CMK (cell line): ENCODE results near the gene IMMP2L.

ENCODE experiments used
- DNase-seq: peaks from one replicate; pipeline ENCODE4 v3.0.0-alpha.2; 2010; ENCODE audit warnings: low read depth

IMMP2L gene

DNA sequence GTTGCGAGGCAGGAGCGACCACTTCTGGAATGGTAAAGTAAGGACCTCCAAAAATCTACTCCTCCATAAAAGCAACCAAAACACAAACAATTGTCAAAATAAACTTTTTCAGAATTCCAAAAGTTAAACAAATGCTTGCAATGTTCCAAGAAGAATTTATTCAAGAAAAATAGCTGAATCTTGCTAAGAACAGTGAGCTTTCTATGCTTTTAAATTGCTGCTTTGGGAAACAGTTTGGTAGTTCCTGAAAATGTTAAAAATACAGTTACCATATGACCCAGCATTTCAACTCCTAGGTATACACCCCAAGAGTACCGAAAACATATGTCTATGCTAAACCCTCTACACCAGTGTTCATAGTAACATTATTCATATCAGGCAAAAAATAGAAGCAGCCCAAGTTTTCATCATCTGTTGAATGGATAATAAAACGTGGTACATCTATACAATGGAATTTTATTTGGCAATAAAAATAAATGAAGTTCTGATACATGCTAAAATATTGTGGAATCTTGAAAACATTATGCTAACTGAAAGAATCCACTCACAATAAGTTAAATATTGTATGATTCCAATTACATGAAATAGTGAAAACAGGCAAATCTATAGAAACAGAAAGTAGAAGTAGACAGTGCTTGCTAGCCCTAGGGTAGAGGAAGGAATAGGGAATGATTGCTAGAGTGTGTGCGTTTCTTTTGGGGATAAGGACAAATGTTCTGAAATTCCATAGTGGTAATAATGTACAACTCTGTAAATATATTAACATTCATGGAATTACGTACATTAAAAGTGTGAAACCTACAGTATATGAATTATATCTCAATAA is 414.4 kb downstream of the IMMP2L start:
- DNase-seq: no peak

DNA sequence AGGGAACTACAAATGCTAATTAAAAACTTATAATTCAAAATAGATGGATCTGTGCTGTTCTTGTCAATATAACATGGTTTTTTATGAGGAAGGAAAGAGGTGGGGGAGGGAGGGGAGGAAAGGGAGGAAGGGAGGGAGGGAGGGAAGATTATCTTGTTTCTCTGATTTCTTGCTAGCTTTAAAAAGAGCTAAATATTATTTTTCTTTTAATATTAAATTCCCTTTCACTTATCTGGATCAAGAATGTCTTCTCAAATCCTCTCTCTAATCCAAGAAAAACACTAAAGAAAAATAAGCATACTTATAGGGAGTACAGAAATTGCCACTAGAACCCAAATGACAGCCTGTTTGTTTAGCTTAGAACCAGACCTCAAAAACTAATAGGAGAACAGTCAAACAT is 416.2 kb downstream of the IMMP2L start:
- DNase-seq: no peak

DNA sequence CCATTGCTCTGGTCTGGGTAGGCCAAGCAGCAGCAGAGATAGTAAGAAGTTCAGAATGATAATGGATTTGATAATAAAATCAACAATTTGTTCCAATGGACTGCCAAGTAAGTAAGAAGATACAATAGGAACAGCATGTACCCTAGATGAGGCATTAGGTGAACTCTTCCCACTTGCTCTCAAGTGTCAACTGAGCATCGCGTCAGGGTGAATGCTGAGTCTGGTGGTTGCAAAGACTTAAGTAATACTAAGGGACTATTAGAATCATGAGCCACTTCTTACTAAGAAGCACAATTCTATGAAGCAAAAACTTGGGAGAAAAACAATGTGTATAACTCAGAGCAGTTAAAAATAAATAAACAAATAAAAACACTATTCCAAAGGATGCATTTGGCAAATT is 416.8 kb downstream of the IMMP2L start:
- no peak for DNase-seq

DNA sequence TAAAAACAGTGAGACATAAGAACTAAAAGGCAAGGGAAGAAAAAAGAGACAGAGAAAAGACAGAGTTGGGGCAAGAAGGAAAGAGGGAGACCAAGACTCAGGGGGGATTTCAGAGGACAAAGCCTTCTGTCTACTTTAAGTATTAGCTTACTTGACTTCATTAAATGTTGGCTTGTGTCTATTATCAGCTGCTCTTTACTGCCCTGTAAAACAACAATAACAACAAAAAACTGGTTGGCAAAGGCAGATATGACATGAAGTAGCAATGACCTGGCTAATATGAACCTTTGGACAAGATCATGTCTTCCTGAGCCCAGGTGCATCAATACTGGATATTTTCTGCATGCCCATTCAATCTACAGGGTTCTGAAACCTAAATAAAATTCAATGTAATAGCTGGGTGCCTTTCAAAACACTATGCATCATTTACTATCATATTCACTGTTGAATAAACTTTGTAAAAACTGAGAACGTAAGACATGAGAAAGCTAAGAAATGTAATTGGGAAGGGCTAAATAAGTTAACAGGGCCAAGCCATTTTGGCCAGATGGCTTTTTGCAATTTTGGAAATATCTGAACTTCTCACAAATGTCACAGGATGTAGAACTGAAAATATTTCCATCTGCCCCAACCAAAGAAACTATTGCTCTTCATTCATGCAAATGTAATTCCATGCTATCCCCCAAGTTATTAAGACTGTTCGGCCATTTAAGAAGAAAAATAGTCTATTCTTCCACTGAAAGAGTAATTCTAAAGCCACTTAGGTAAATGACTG is 422.0 kb downstream of the IMMP2L start:
- no peak for DNase-seq

DNA sequence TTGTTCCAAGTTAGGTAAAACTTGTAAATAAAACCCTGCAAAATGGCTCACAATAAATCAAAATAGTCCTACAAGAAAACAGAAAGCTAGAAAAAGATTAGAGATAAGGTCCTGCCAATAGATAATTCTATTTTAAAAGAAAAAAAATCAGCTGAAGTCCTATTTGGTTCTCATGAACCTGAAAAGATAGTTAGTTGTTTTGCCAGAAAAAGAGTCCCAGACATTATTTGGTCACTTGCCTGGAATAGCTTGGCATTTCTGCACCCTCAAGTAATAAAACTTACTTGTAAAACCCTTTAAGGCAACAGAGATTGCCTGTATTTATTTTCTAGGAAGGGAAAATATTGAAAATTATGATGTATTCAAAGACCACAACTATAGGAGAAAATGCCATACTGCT is 423.7 kb downstream of the IMMP2L start:
- DNase-seq: no peak

DNA sequence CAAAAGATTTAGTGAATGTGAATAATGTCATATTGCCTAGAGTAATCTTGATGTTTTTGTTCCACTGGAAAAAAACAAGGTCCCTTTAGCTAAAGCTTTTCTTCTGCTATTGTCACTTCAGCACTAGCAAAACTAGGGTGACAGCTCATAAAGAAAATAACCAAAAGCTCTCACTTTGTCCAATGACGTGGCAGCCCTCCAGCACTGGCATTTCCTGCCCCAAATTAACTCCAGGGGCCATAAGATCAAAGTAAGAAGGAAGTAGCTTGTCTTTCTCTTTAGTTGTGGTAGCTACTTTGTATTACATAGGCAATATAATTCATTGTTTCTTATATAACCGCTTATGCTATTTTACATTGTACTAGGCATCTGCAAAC is 424.1 kb downstream of the IMMP2L start:
- DNase-seq: no peak

DNA sequence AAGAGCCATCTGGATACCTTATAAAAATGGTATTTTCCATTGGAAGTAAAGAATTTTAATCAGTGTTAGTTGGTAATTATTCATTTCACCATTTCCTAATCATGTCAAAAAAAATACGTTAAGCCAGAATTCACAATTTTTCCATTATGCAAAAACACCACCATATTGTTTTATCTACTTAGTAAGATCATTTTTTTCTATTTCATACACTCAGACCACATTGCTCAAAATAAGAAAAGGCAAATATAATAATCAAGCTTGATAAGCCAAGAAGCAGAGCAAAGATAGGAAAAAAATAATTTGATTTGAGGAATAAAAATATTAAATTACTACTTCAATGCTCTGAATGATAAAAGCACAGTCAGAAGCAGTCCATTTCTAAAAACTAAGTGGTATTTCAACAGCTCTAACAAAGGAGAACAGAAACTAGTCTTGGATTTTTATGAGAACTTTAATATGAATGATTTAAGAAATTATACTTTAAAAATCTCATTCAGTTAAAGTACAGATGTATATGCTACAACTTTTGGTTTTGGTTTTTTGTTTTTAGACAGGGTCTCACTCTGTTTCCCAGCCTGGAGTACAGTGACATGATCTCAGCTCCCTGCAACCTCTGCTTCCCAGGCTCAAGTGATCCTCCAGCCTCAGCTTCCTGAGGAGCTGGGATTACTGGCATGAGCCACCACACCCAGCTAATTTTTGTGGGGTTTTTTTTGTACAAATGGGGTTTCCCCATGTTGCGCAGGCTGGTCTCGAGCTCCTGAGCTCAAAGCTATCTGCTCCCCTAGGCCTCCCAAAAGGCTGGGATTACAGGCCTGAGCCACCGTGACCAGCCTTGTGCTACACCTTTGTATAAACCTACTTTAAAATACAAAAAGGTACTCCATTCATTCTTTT is 424.7 kb downstream of the IMMP2L start:
- DNase-seq: no peak

DNA sequence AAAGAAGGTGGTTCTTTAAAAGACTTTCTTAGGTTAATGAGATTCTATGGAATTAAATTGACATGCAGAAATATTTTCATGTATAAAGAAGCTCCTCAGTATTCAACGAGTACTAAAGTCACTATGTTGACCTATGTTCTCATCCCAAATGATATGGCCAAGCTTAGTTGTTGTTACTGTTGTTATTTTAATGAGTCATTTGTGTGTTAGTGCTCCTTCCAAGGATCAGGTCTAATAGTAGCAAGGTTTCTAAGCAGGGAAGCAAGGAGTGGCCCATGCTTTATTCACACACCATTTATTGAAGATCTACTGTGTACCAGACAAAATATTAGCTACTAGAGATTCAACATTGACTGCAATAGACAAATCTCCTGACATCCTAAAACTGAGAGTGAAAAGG is 429.5 kb downstream of the IMMP2L start:
- no peak for DNase-seq

DNA sequence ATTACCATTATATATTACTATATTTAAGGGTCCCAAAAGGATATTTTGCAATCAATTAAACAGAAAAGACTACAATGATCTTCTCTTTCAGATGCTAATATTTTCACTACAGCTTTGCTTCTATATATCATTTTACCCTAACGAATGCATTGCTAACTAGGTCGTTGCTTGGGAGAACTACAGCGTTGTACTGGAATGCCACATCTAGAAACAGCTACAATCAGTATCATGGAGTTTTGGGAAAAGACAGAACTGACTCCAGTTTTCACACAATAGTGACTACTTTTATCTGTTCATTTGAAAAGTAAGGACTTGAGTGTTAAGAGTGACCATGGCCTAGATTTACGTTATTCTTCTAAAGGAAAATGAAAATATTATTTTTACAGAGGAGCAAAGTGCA is 432.9 kb downstream of the IMMP2L start:
- no peak for DNase-seq

DNA sequence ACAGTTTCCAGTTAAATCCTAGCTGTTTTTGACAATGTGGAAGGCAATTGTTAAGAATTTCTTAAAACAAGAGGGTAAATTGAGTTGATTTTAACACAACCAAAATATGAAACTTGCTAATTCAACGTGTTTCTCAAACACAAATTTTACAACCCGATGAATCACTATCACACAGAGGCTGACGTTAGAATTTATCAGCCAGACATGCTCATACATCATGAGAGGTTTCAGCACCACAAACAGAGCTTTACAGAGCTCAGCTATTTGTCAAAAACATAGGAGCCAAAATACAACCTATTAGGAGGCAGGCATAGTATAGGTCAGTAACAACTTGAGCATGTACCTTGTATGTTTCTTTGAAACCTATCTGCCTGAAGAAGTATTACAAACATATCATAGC is 435.3 kb downstream of the IMMP2L start:
- DNase-seq: no peak

DNA sequence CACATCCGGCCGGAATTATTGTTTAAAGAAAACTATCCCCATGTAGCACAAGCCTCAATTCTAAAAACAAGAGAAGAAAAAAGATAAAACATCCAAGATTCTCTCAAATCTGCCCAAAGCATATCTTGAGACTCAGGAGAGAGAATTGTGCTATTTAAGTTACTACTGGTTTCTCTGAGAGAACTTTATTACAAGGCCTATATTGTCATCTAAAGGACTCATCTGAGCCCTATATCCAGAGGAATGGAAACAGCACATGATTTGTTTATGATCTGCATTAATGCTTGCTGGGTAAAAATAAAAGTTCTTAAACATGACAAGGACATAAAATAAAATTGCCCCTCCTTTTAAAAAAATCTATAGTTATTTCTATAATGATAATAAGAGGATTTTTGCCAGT is 446.3 kb downstream of the IMMP2L start:
- no peak for DNase-seq

DNA sequence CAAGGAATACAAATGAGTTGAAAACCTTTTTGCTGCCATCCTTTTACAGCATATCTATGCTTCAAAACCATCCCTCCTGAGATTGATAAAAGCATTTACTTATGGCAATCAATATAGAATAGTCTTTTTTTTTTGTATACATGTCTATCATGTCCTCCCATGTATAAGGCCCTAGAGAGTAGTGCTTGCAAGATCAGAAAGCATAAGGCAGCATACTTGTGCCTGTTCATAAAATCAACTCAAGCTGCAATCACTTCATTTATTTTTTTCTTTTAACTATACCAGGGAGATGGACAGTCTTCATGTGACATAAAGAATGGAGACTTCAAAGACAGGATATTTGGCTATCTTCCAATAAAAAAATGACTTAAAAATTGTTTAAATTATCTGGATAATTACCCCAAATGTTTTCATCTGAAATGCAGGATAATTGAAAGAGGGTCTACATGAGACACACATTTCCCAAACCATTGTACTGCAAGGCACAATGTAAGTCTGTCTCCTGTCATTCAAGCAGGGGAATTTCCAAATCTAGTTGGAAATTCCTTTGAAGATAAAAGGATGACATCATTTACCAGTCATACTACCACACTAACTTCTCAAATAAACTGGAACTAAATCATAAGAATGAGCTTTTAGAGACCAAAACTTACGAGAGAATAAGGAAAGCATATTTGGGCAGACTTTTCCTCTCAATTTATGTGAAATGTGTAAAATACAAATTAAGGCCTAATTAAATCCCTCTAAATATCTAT is 448.9 kb downstream of the IMMP2L start:
- no peak for DNase-seq

DNA sequence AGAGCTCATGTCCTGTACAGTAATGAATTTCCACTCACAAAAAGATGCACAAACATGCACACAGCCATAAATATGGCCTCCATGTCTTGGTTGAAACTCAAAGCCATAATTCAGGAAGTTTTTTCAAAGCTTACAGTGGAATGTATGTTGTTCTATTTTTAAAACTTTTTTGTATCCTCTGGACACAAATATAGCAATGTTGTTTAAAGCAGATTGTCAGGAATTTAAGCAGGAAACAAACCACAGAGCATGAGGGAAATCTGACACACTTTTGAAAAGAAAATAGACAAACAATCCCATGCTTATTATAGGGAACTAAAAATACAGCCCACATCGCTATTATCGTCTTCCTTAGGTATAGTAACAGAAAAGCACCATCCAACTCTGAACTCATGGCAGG is 449.9 kb downstream of the IMMP2L start:
- DNase-seq: no peak

DNA sequence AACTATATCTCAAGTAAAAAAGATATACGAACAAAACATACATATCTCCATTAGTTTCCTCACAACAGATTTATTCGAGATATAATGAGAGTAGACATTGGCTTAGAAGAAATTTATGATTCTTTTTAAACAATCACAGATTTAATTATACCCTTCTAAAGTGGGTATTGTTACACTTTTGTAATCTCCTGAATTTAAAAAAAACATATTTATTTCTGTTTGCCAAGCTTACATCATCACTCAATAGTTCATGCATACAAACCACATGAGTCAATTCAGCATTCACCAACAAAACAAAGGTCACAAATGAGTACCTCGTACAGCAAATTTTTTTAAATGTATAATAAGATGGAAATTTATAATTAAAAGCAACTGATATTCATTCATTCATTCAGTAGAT is 453.8 kb downstream of the IMMP2L start:
- DNase-seq: no peak

DNA sequence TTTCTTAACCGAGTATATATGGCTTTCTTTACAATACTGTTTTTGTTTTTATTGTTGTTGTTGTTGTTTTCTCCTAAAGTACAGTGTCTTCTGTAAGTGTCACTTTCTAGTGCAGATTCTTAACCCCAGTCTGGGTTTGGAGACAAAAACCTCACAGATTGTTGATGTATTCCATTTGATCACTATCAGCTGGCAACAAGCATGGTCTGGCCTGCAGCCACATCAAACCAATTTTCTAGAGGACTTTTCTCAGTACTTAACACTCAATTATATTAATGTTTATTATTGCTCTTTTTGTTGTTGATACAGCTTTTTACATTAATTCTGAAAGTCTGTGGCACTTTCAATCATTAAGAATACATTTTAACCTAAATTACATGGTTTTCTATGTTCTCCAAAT is 454.3 kb downstream of the IMMP2L start:
- DNase-seq: no peak

DNA sequence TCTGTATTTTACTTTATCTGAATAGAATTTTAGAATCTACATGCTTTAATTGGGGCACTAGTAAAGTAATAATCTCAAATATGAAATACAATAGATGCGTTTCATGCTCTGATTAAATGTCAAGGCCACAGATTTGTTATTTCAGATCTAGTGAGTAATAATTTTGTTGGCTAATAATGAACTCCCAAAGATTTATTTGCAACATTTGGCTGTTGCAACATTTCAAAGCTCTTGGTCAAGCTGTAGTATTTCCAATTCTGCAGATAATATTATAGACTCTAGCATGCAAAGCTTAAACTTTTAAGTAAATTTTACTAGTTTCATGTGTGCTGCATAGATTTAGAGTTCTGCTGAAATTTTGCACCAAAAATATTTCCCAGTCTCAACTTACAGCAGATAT is 454.7 kb downstream of the IMMP2L start:
- DNase-seq: no peak

DNA sequence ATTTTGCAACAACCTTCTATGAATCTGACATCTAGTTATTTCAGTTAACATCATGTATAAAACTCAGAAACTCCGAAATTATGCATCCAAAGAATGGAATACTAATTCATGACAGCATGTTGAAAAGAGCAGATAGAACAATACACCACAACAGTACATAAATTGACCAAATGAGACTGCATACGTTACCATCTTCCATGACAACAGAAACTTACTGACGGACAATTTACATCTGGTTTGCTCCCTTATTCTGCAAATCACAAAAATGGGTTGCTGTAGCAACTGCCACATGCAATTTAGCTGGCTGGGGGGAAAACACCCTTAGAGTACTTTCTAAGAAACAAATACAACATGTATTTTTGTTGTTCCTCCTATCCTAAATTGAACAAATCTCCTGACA is 457.0 kb downstream of the IMMP2L start:
- DNase-seq: no peak

DNA sequence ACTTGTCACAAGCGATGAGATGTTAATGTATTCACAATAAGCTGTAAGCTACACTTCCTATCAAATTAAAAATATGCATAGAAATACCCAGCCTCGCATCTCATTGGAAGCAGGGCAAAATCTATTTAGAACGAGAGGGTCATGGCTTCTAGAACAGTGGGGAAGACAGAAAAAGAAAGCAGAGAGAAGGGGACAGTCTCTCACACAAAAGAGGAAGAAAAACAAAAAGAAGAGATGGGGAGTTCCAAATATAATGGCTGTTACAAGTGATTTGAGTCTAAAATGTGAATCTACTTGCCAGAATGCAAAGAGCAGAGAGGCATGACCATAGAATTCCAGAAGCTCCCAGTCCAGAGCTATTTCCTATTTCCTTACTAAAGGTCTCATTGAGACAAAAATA is 457.6 kb downstream of the IMMP2L start:
- no peak for DNase-seq

DNA sequence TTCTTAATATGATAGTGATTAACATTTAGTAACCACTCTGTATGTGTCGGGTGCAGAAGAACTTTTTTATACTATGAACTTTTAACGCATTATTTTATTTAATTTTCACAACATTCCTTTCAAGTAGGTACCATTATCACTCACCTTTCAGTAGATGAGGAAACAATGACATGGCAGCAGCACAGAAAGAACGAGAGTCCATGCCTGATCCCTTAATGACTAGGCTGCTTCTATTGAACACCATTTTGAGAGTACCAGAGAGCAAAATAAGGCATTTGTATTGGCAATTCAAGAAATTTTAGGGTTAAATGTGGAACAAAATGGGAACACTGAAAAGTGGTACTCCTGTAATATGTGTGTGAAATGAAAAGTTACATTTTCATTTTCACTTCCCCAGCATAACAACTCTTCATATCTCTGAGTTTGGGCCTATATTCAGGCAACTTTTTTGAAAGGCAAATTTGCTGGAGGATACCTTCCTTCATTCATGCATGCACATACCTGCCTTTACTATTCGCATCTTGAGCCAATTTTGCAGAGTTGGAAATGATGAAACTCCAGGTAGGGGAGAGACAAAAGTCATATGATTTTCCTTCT is 458.5 kb downstream of the IMMP2L start:
- no peak for DNase-seq

DNA sequence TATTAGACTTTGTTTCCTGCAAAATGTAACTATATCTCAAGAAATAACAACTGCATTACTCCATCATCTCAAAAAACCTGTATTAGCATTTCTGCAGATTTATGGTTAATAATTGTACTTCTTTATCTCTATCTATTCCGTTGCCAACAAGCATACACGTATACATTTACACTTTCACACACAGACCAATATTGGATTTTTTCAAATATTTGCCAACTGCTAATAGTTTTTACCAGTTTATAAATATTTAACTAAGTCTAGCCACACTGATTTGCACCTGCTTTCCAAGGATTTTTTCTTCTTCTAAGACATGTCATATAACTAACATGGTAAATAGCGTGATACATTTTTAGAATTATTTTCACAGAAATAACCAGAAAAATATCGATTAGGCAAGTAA is 459.2 kb downstream of the IMMP2L start:
- DNase-seq: no peak

DNA sequence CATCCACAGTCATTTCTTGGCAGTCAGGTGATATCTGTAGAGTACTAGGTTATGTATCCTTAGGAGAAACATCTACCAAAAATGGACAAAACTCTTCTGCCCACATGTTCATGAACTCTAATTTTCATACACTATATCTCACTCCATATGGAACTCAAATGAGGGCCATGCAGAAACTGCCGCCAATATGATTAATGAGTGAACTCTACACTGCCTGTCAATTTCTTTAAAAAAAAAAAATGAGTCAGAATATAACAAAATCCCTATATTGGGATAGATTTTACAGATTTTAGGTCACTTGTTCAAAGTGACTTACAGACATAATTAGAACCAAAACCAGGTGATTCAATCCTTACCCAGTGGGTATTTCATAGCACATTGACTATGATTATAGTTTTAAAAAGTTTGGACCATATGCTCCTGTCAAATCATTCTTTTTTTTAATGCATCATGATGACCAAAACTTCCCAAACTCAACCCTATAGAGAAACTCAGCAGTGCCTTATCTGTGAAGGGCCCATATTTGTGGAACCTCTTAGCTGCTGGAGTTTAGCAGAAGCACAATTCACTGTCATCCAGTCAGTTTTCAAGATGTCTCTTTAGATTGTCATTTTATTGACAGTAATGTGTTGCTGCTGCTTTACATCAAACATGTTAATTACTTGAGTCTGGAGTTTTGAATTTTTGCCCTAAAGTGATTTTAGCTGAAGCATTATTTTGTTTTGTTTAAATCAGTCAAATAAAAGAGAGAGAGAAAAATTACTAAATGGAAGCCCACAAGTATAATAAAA is 460.2 kb downstream of the IMMP2L start:
- no peak for DNase-seq
